ENCODE results near the gene RHBDL1. TPM values are rescaled to one million over a fixed set of nuclear protein-coding genes. Genes with fewer than 3 reads are reported as not detected.

The RHBDL1 gene
- total and polyA plus RNA-seq, 2 donors (not counting 1 experiment from before 2014, with no cell fraction given) = 0.76 to 7.1 TPM

DNA sequence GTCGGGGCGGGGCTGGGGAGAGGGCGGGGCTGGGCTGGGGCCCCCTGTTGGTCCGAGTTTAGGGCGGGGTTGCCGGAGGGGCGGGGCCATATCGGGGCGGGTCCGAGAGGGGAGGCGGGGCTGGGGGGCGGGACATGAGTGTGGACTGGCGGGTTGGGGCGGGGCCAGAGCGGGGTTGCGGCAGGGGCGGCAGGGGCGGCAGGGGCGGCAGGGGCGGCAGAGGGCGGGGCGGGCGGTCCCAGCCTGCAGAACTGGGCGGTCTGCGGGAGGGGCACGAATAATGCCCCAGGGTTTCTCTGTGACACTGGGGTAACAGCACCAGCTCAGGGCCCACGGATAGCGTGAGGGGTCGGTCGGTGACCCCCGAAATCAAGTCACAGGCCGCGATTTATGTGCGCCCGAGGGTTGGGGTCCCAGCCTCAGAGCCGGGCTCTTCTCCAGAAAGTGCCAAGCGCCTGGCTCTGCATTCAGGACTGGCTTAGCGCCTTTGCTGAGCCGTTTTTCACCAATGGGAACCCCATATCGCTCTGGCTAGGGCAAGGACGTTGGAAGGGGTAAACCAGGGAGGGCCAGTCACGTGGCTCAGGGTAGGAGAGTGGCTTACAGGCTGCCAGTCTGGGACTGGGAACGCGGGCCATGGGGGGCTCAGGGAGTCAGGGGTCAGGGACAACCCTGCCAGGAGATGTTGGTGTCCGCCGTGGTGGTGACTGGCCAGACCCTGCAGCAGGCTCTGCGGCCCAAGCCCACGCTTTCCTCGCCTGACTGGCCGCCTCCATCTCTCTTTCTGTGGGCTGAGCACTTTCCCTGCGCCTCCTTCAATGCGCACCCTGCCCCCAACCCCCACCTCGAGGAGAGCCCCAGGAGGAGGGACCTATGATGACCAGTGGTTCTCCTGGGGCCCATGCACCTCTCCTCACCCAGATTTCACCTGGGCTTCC is 38.1 kb upstream of the RHBDL1 start:
- Histone ChIP-seq H2AFZ (ENCODE audit: low read length) (no peak overlapping the region), H3K79me2 (ENCODE audit: control insufficient read depth, insufficient read depth, low read length) (peaks cover 4% of the 10 kb centered on the region), H3K9ac (ENCODE audit: insufficient read depth, low read length) (peak overlapping the region; percentile 88), H3K27me3 (ENCODE audit: control insufficient read depth, insufficient read depth, low read length) (no peaks in the 10 kb centered on the region), H3K27ac (ENCODE audit: insufficient read depth, low read length) (peak overlapping the region; percentile 77), H3K4me1 (ENCODE audit: control insufficient read depth, extremely low read depth, insufficient read depth, low read length) (no peaks in the 10 kb centered on the region), H4K20me1 (ENCODE audit: control insufficient read depth, extremely low read depth, insufficient read depth, low read length) (no peaks in the 10 kb centered on the region), H3K9me3 (ENCODE audit: control insufficient read depth, insufficient read depth, low read depth, low read length) (no peaks in the 10 kb centered on the region), H3K4me2 (ENCODE audit: extremely low read depth, insufficient read depth, low read length) (peak overlapping the region; percentile 66), H3K4me3 (replicated peaks in 1 of 4; ENCODE audit: control extremely low read depth in 1 of 4, insufficient read depth in 1 of 4, low read depth in 3 of 4, low read length in 4 of 4) (peak overlapping the region; percentile 72 to 85 (median 82)), H3K36me3 (ENCODE audit: control insufficient read depth, insufficient read depth, low read length) (peaks cover 11% of the 10 kb centered on the region)
- peak; percentile 78 to 91 for DNase-seq (ENCODE audit: low read depth in 2 of 2)
- no peak for TF ChIP-seq EZH2 (IDR thresholded peaks at IDR 0.05; ENCODE audit: low read length, missing control alignments)
- TF ChIP-seq, protein P1, sequence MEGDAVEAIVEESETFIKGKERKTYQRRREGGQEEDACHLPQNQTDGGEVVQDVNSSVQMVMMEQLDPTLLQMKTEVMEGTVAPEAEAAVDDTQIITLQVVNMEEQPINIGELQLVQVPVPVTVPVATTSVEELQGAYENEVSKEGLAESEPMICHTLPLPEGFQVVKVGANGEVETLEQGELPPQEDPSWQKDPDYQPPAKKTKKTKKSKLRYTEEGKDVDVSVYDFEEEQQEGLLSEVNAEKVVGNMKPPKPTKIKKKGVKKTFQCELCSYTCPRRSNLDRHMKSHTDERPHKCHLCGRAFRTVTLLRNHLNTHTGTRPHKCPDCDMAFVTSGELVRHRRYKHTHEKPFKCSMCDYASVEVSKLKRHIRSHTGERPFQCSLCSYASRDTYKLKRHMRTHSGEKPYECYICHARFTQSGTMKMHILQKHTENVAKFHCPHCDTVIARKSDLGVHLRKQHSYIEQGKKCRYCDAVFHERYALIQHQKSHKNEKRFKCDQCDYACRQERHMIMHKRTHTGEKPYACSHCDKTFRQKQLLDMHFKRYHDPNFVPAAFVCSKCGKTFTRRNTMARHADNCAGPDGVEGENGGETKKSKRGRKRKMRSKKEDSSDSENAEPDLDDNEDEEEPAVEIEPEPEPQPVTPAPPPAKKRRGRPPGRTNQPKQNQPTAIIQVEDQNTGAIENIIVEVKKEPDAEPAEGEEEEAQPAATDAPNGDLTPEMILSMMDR (conservative IDR thresholded peaks at IDR 0.05 in 1 of 2, IDR thresholded peaks at IDR 0.05 in 1 of 2; ENCODE audit: low read depth in 1 of 2, low read length in 2 of 2) = no peak

DNA sequence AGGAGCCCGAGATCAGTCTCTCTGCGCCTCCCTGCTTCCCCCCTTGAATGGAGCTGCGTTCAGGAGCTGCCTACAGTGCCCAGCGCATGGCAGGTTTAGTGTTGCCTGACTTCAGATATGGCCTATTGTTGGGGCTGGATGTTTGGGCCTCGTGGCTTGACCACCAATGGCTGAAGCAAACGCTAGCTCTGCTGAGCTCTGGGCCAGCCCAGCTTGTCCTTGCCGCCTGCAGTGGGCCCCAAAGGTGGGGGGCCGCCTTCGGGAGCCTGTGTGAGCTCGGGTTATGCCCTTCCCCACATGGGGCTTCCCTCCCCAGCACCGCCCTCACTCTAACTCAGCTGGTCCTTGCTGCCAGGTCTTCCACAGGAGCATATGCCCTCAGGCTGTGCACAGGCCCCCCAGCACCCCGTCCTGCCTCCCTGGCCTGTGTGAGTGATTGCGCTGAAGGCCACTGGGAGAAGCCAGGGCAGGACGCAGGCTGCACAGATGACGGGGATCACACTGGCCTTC is 37.4 kb upstream of the RHBDL1 start:
- H3K9ac ChIP-seq (ENCODE audit: insufficient read depth, low read length) = no peak overlapping the region
- H4K20me1 ChIP-seq (ENCODE audit: control insufficient read depth, extremely low read depth, insufficient read depth, low read length) = no peaks in the 10 kb centered on the region
- peaks cover 4% of the 10 kb centered on the region for H3K4me1 ChIP-seq (ENCODE audit: control insufficient read depth, extremely low read depth, insufficient read depth, low read length)
- no peak overlapping the region for H3K4me2 ChIP-seq (ENCODE audit: extremely low read depth, insufficient read depth, low read length)
- no peak overlapping the region for H3K27ac ChIP-seq (ENCODE audit: insufficient read depth, low read length)
- no peak for TF ChIP-seq EZH2 (IDR thresholded peaks at IDR 0.05; ENCODE audit: low read length, missing control alignments)
- TF ChIP-seq, protein P1 (conservative IDR thresholded peaks at IDR 0.05 in 1 of 2, IDR thresholded peaks at IDR 0.05 in 1 of 2; ENCODE audit: low read depth in 1 of 2, low read length in 2 of 2) = no peak
- H3K79me2 ChIP-seq (ENCODE audit: control insufficient read depth, insufficient read depth, low read length) = peaks cover 4% of the 10 kb centered on the region
- H3K9me3 ChIP-seq (ENCODE audit: control insufficient read depth, insufficient read depth, low read depth, low read length) = no peaks in the 10 kb centered on the region
- no peak overlapping the region for H3K4me3 ChIP-seq (replicated peaks in 1 of 4; ENCODE audit: control extremely low read depth in 1 of 4, insufficient read depth in 1 of 4, low read depth in 3 of 4, low read length in 4 of 4)
- peaks cover 6% of the 10 kb centered on the region for H3K36me3 ChIP-seq (ENCODE audit: control insufficient read depth, insufficient read depth, low read length)
- H3K27me3 ChIP-seq (ENCODE audit: control insufficient read depth, insufficient read depth, low read length) = no peaks in the 10 kb centered on the region
- H2AFZ ChIP-seq (ENCODE audit: low read length) = no peak overlapping the region
- no peak for DNase-seq (ENCODE audit: low read depth in 2 of 2)

GRCh38 chr16:638836-639235 is 36.6 kb upstream of the RHBDL1 start:
- Histone ChIP-seq H3K4me3 (replicated peaks in 1 of 4; ENCODE audit: control extremely low read depth in 1 of 4, insufficient read depth in 1 of 4, low read depth in 3 of 4, low read length in 4 of 4) (no peak overlapping the region), H3K9me3 (ENCODE audit: control insufficient read depth, insufficient read depth, low read depth, low read length) (no peaks in the 10 kb centered on the region), H3K27ac (ENCODE audit: insufficient read depth, low read length) (no peak overlapping the region), H3K36me3 (ENCODE audit: control insufficient read depth, insufficient read depth, low read length) (peaks cover 1% of the 10 kb centered on the region), H3K79me2 (ENCODE audit: control insufficient read depth, insufficient read depth, low read length) (peaks cover 4% of the 10 kb centered on the region), H3K9ac (ENCODE audit: insufficient read depth, low read length) (no peak overlapping the region), H3K27me3 (ENCODE audit: control insufficient read depth, insufficient read depth, low read length) (no peaks in the 10 kb centered on the region), H3K4me1 (ENCODE audit: control insufficient read depth, extremely low read depth, insufficient read depth, low read length) (peaks cover 6% of the 10 kb centered on the region), H3K4me2 (ENCODE audit: extremely low read depth, insufficient read depth, low read length) (no peak overlapping the region), H4K20me1 (ENCODE audit: control insufficient read depth, extremely low read depth, insufficient read depth, low read length) (no peaks in the 10 kb centered on the region), H2AFZ (ENCODE audit: low read length) (no peak overlapping the region)
- no peak for DNase-seq (ENCODE audit: low read depth in 2 of 2)
- no peak for TF ChIP-seq EZH2 (IDR thresholded peaks at IDR 0.05; ENCODE audit: low read length, missing control alignments)
- TF ChIP-seq, protein P1 (conservative IDR thresholded peaks at IDR 0.05 in 1 of 2, IDR thresholded peaks at IDR 0.05 in 1 of 2; ENCODE audit: low read depth in 1 of 2, low read length in 2 of 2) = no peak

All from fibroblast of lung (primary cell).